Epithelial cell of esophagus (primary cell): ENCODE results near the gene MYBBP1A.
A peak's percentile ranks its signal among the peaks of the same experiment; 100 is the strongest.

Experiments
- DNase-seq: peaks from one replicate; pipeline ENCODE4 v3.0.0; 2010; ENCODE audit warnings: low read depth
- H3K4me3 ChIP-seq: 2 replicates; pipeline ENCODE4 v1.5.1; 2011; ENCODE audit warnings: mild to moderate bottlenecking, low read length, control low read depth
- TF ChIP-seq, protein P1 (sequence below): IDR thresholded peaks from 2 replicates; pipeline ENCODE4 v1.5.1; 2011; ENCODE audit warnings: low read depth, mild to moderate bottlenecking, low read length, control low read depth, inconsistent platforms; ENCODE audit not compliant: insufficient read depth; ENCODE audit errors: missing control alignments

MYBBP1A gene

DNA sequence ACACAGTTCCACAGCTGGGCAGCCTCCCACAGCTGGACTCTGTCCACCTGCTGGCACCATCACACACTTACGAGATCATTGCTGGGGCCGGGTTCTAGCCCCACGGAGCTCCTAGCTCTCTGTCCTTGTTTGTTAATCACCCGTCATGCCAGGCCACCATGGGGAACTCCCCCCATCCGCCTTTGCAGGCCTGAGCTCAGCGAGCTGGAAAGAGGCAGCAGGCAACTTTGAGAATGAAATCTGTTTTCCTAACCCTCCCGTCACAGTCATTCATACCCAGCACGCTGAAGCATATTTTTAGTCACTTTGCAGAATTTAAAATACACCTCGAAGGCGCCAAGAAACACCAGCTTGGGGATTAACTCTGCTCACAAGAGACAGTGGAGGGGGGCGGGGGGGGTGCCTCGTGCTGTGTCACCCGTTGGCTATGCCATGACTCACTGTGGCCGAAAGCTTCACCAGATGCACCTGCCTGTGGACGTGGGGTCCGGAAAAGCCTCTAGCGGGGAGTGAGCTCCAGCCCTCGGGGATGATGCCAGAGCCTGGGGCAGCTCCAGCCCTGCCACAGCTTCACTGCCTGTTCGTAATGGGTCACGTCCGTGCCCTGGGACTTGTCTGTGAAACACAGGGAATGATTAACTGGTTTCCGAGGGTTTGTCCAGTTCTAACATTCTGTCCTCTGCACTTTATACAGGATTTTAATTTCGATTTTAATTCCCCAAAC lies 57.9 kb downstream of the MYBBP1A start:
- H3K4me3 ChIP-seq = no peak overlapping the region
- DNase-seq = peak; percentile 71
- TF ChIP-seq, protein P1, sequence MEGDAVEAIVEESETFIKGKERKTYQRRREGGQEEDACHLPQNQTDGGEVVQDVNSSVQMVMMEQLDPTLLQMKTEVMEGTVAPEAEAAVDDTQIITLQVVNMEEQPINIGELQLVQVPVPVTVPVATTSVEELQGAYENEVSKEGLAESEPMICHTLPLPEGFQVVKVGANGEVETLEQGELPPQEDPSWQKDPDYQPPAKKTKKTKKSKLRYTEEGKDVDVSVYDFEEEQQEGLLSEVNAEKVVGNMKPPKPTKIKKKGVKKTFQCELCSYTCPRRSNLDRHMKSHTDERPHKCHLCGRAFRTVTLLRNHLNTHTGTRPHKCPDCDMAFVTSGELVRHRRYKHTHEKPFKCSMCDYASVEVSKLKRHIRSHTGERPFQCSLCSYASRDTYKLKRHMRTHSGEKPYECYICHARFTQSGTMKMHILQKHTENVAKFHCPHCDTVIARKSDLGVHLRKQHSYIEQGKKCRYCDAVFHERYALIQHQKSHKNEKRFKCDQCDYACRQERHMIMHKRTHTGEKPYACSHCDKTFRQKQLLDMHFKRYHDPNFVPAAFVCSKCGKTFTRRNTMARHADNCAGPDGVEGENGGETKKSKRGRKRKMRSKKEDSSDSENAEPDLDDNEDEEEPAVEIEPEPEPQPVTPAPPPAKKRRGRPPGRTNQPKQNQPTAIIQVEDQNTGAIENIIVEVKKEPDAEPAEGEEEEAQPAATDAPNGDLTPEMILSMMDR = no peak

DNA sequence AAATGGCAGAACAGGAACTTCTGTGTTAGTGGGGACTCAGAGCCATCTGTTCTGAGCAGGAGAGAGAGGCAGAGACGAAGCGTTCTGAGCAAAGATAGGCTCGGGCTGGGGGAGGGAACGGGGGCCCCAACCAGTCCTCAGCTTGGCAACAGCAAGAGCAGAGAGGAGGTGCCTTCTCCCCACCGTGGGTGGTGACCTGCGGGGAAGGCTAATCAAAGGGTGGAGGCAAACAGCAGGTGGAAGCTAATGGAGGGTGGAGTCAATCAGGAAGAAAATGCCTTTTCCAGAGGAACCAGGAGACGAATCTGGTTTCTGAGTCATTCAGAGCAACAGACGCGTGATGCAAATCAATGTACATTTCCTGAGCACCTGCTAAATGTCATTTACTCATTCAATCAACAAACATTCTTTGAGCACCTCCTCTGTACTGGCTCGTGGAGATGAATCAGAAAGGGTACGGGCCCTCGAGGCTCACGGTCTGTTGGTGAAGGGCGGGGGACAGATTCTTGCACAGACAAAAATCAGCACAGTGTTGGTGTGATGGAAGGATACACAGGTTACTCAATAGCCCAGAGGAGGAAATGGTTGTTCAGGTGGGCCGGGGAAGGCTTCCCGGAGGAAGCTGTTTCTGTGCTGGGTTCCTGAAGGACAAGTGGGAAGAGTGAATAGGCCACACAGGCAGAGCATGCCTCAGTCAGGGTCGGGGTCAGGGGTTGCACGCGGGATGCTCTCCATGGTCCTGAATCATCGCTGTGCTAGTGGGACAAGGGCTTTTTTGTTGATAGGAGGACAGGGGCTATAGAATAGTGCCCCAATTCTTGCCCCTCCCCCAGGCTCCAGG lies 62.2 kb downstream of the MYBBP1A start:
- DNase-seq = peak; percentile 93
- H3K4me3 ChIP-seq = no peak overlapping the region

DNA sequence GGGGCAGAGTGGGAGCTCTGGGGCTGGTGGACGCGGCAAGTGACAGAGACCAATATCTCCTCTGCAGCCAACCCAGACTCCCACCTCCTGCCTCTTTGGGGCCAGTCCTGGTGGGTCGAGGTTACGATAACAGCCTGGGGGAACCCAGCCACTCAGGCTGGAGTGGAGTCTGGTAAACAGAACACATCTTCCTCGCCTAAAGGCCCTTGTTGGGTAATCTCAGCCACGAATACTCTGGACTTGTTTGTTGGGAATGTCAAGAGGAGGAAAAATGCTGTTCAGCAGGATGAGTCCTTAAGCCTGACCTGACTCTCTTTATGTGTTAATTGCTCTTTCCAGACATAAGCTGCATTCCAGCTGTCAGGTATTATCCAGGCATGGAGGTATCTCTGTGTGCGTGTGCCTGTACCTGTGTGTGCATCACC lies 64.5 kb downstream of the MYBBP1A start:
- H3K4me3 ChIP-seq = no peak overlapping the region
- TF ChIP-seq, protein P1 = no peak
- DNase-seq = peak; percentile 91

More for the DNA sequence above, 62.2 kb downstream of the MYBBP1A start:
- TF ChIP-seq, protein P1 = no peak

DNA sequence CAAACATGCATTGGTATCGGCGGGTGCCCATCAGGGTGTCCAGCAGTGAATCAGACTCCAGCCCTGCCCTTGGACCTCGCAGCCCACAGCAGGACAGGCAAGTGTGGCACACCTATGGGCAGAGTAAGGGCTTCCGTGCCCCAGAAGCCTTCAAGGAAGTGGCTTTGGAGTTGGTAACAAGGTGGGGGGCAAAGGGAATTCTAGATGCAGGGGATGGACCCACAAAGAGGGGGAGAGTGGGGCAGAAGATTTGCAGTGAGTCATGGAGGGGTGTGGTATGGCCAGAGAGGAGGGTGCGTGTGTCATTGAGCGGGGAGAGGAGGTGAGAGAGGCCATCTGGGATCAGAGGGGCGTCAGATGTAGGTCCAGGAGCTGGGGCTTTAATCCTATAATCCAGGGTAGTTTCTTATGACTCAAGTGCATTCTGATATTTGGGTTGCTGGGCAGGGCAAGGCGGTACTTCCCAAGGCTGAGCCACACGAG lies 65.0 kb downstream of the MYBBP1A start:
- peak; percentile 53 for DNase-seq
- TF ChIP-seq, protein P1 = no peak
- no peak overlapping the region for H3K4me3 ChIP-seq

DNA sequence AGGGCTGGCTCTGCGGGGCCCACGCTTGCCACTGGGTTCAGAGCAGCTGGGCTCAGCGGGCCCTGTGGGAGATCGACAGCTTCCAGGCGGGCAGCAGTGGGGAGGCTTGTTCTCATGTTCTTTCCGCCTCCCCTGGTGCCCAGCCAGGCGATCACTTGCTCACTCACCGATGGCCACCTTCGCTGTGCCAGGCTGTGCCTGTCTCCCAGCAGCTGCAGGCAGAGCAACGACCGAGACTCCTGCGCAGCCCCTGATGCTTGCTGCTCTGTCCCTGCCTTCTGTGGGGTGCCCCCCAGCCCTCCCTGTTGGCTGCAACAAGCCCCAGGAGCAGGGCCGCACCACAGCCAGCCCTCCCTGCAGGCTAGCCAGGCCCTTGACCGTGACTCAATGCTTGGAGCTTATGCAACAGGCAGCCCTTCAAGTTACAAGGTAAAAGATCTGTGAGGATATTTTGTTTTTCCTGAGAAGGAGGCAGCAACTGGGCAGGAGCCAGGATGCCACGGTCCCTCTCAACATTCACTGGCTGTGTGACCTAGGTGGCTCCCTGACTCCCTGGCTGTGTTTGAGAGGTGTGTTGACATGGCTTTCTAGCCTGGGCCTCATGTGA lies 66.1 kb downstream of the MYBBP1A start:
- no peak overlapping the region for H3K4me3 ChIP-seq
- TF ChIP-seq, protein P1 = no peak
- peak; percentile 63 for DNase-seq
